ENCODE results near the gene MCM3AP.

DNA sequence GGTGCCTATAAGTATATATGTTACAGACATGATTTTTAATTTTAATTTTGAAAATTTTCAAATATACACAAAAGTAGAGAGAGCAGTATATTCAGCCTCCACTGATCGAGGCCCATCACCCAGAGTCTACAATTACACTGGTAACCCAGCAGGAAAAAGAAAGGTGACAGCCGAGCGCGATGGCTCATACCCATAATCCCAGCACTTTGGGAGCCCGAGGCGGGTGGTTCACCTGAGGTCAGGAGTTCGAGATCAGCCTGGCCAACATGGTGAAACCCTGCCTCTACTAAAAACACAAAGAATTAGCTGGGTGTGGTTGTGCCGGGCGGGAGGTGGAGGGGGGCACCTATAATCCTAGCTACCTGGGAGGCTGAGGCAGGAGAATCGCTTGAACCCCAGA lies 2.1 kb upstream of the MCM3AP start:
- no peak for TF ChIP-seq CTCF (conservative IDR thresholded peaks at IDR 0.05; ENCODE audit: low read length)
- no peak for TF ChIP-seq EZH2phosphoT487 (IDR thresholded peaks at IDR 0.05; ENCODE audit: borderline replicate concordance, low read depth, low read length)

Data from OCI-LY7 (cell line).